H9 (cell line): Measurements from ENCODE around the gene GALNT10. TPM values are rescaled to one million over a fixed set of nuclear protein-coding genes. Genes with fewer than 3 reads are reported as not detected.

Experiments used
- DNase-seq: peaks from one replicate; pipeline ENCODE4 v3.0.0-alpha.2; 2017
- H2AFZ ChIP-seq: one replicate; pipeline ENCODE4 v1.6.1; 2013; ENCODE audit warnings: mild to moderate bottlenecking, low read length, control low read depth, moderate library complexity
- H2AK5ac ChIP-seq: 2 replicates; pipeline ENCODE4 v1.6.1; 2013; ENCODE audit warnings: low read length, control low read depth, mixed read lengths; ENCODE audit not compliant: insufficient read length
- H2BK120ac ChIP-seq: one replicate; pipeline ENCODE4 v1.6.1; 2013; ENCODE audit warnings: low read depth, mild to moderate bottlenecking, low read length, control low read depth, inconsistent platforms; ENCODE audit not compliant: poor library complexity, severe bottlenecking
- H2BK12ac ChIP-seq: 2 replicates; pipeline ENCODE4 v1.6.1; 2013; ENCODE audit warnings: low read length, control low read depth, mixed read lengths, low read depth; ENCODE audit not compliant: insufficient read length
- H2BK15ac ChIP-seq: 2 replicates; pipeline ENCODE4 v1.6.1; 2013; ENCODE audit warnings: low read depth, low read length, control low read depth
- H2BK20ac ChIP-seq: one replicate; pipeline ENCODE4 v1.6.1; 2013; ENCODE audit warnings: low read depth, mild to moderate bottlenecking, low read length, control low read depth, inconsistent platforms; ENCODE audit not compliant: poor library complexity, severe bottlenecking
- H2BK5ac ChIP-seq: 2 replicates; pipeline ENCODE4 v1.6.1; 2013; ENCODE audit warnings: low read length, control low read depth, mixed read lengths; ENCODE audit not compliant: insufficient read length
- H3K14ac ChIP-seq: 2 replicates; pipeline ENCODE4 v1.6.1; 2013; ENCODE audit warnings: low read length, control low read depth; ENCODE audit not compliant: insufficient read depth
- H3K18ac ChIP-seq: 2 replicates; pipeline ENCODE4 v1.6.1; 2013; ENCODE audit warnings: low read depth, mild to moderate bottlenecking, mixed read lengths, low read length, control low read depth; ENCODE audit not compliant: insufficient read length
- H3K23ac ChIP-seq: 2 replicates; pipeline ENCODE4 v1.6.1; 2013; ENCODE audit warnings: low read length, control low read depth, mixed read lengths, low read depth; ENCODE audit not compliant: insufficient read length
- H3K23me2 ChIP-seq: 2 replicates; pipeline ENCODE4 v1.6.1; 2013; ENCODE audit warnings: low read depth, mild to moderate bottlenecking, mixed read lengths, low read length, control low read depth; ENCODE audit not compliant: insufficient read length, poor library complexity, severe bottlenecking
- H3K27ac ChIP-seq: 2 replicates; pipeline ENCODE4 v1.5.1; 2013; ENCODE audit warnings: low read length, control low read depth, mixed read lengths, low read depth; ENCODE audit not compliant: insufficient read length
- H3K27me3 ChIP-seq: 2 replicates; pipeline ENCODE4 v1.6.1; 2013; ENCODE audit warnings: low read length, control low read depth, inconsistent platforms; ENCODE audit not compliant: insufficient read depth
- H3K4ac ChIP-seq: 2 replicates; pipeline ENCODE4 v1.6.1; 2013; ENCODE audit warnings: low read depth, mild to moderate bottlenecking, control low read depth, inconsistent platforms, low read length, moderate library complexity
- H3K4me1 ChIP-seq: 2 replicates; pipeline ENCODE4 v1.6.1; 2013; ENCODE audit warnings: low read length, control low read depth, inconsistent platforms; ENCODE audit not compliant: insufficient read depth
- H3K4me2 ChIP-seq: 2 replicates; pipeline ENCODE4 v1.6.1; 2013; ENCODE audit warnings: low read length, control low read depth, mixed read lengths; ENCODE audit not compliant: insufficient read length, insufficient read depth
- H3K56ac ChIP-seq: 2 replicates; pipeline ENCODE4 v1.6.1; 2013; ENCODE audit warnings: low read depth, mild to moderate bottlenecking, mixed read lengths, low read length, control low read depth; ENCODE audit not compliant: insufficient read length
- H3K79me1 ChIP-seq: 2 replicates; pipeline ENCODE4 v1.6.1; 2013; ENCODE audit warnings: low read depth, mild to moderate bottlenecking, moderate library complexity, low read length, control low read depth, inconsistent platforms; ENCODE audit not compliant: insufficient read depth, poor library complexity, severe bottlenecking
- H3K79me2 ChIP-seq: 2 replicates; pipeline ENCODE4 v1.6.1; 2013; ENCODE audit warnings: low read length, control low read depth, inconsistent platforms; ENCODE audit not compliant: insufficient read depth
- H3K9ac ChIP-seq: 2 replicates; pipeline ENCODE4 v1.6.1; 2013; ENCODE audit warnings: low read length, control low read depth, mixed read lengths; ENCODE audit not compliant: insufficient read length; ENCODE audit errors: extremely low read depth
- H3K9me3 ChIP-seq: one replicate; pipeline ENCODE4 v1.6.1; 2013; ENCODE audit warnings: low read depth, low read length, inconsistent platforms; ENCODE audit not compliant: control insufficient read depth
- H3T11ph ChIP-seq: one replicate; pipeline ENCODE4 v1.6.1; 2013; ENCODE audit warnings: mild to moderate bottlenecking, low read length, control low read depth, inconsistent platforms
- H4K20me1 ChIP-seq: one replicate; pipeline ENCODE4 v1.6.1; 2013; ENCODE audit not compliant: control insufficient read depth, insufficient read length, insufficient read depth
- H4K5ac ChIP-seq: 2 replicates; pipeline ENCODE4 v1.6.1; 2013; ENCODE audit warnings: low read depth, mild to moderate bottlenecking, mixed read lengths, low read length, control low read depth; ENCODE audit not compliant: insufficient read length
- H4K8ac ChIP-seq: replicated peaks from 2 replicates; pipeline ENCODE4 v1.6.1; 2013; ENCODE audit warnings: low read length, control low read depth, mixed read lengths, low read depth; ENCODE audit not compliant: insufficient read length
- H4K91ac ChIP-seq: 2 replicates; pipeline ENCODE4 v1.6.1; 2013; ENCODE audit warnings: low read depth, mild to moderate bottlenecking, moderate library complexity, mixed read lengths, low read length, control low read depth; ENCODE audit not compliant: insufficient read length
- H3K27ac Mint-ChIP-seq, 3 experiments: 2 replicates in 2 of 3; 3 replicates in 1 of 3; pipeline ENCODE4 v1.8.0; 2020 to 2021; ENCODE audit warnings: mixed read lengths in 3 of 3, mild to moderate bottlenecking in 1 of 3, moderate library complexity in 1 of 3
- H3K27me3 Mint-ChIP-seq: 2 replicates; pipeline ENCODE4 v1.8.0; 2021; ENCODE audit warnings: low read depth, mild to moderate bottlenecking, moderate library complexity, mixed read lengths
- H3K36me3 Mint-ChIP-seq, 3 experiments: 2 replicates in 2 of 3; 3 replicates in 1 of 3; pipeline ENCODE4 v1.8.0; 2020 to 2021; ENCODE audit warnings: low read depth in 3 of 3, mixed read lengths in 3 of 3; ENCODE audit not compliant: insufficient read depth in 1 of 3
- H3K4me1 Mint-ChIP-seq, 2 experiments: 2 replicates each; pipeline ENCODE4 v1.8.0; 2020; ENCODE audit warnings: mixed read lengths in 2 of 2
- H3K4me3 Mint-ChIP-seq, 2 experiments: 2 replicates in 1 of 2; 3 replicates in 1 of 2; pipeline ENCODE4 v1.8.0; 2020 to 2021; ENCODE audit warnings: mild to moderate bottlenecking in 2 of 2, mixed read lengths in 2 of 2, moderate library complexity in 1 of 2
- H3K9me3 Mint-ChIP-seq, 2 experiments: 2 replicates in 1 of 2; 3 replicates in 1 of 2; pipeline ENCODE4 v1.8.0; 2020; ENCODE audit warnings: mild to moderate bottlenecking in 2 of 2, mixed read lengths in 2 of 2, moderate library complexity in 1 of 2
- CTCF ChIP-seq: fragments of 200-600 bp; sonication (generic); conservative IDR thresholded peaks from 3 replicates; pipeline ENCODE4 v1.8.0; 2021; ENCODE audit warnings: antibody characterized with exemption, mild to moderate bottlenecking
- WGBS: extraction: QIAGEN DNeasy Blood & Tissue Kit; methylation state at CpG from one replicate; pipeline ENCODE4 v1.1.7; 2013; ENCODE audit warnings: missing lambda C conversion rate, low lambda C conversion rate, mixed read lengths; ENCODE audit not compliant: insufficient read length; ENCODE audit errors: extremely low coverage; 5-methylcytosine and 5-hydroxymethylcytosine counted together
- total RNA-seq: library from RNA; stranded (reverse); gene quantifications from 2 replicates; pipeline ENCODE4 v1.2.1, GENCODE V29; 2021

GALNT10 gene
- total RNA-seq, 1 experiment from 2014 or later = 15.4 TPM

- H2AK5ac ChIP-seq = no peak overlapping the region
- no peak overlapping the region for H3K23ac ChIP-seq
- H2BK20ac ChIP-seq = no peak overlapping the region
- no peaks in the 10 kb centered on the region for H3K79me2 ChIP-seq
- Mint-ChIP-seq H3K9me3 (no peaks in the 10 kb centered on the region), H3K4me1 (peaks cover 4 to 11% of the 10 kb centered on the region in 2 experiments; a peak in 2 of 4 replicates), H3K36me3 (no peaks in the 10 kb centered on the region), H3K27ac (no peak overlapping the region), H3K4me3 (no peak overlapping the region), H3K27me3 (0 out of 2 replicates have a peak, but pooled peaks cover 1% of the 10 kb centered on the region)
- no peaks in the 10 kb centered on the region for H4K20me1 ChIP-seq
- no peak overlapping the region for H3T11ph ChIP-seq
- H2AFZ ChIP-seq = no peak overlapping the region
- no peak overlapping the region for H2BK120ac ChIP-seq
- TF ChIP-seq CTCF = no peak
- no peaks in the 10 kb centered on the region for H3K9me3 ChIP-seq
- no CpG with 5 or more reads among the region's 2 CpGs for WGBS
- no peaks in the 10 kb centered on the region for H3K27me3 ChIP-seq
- no peaks in the 10 kb centered on the region for H3K23me2 ChIP-seq
- no peaks in the 10 kb centered on the region for H3K4me1 ChIP-seq
- no peak overlapping the region for H4K91ac ChIP-seq
- no peak overlapping the region for H3K18ac ChIP-seq
- H3K27ac ChIP-seq = no peak overlapping the region
- no peak overlapping the region for H2BK15ac ChIP-seq
- H4K5ac ChIP-seq = no peak overlapping the region
- H3K56ac ChIP-seq = no peak overlapping the region
- no peak overlapping the region for H3K14ac ChIP-seq
- H3K4me2 ChIP-seq = no peak overlapping the region
- H2BK5ac ChIP-seq = no peak overlapping the region
- no peak overlapping the region for H3K9ac ChIP-seq
- no peak overlapping the region for H4K8ac ChIP-seq
- no peak for DNase-seq
- no peaks in the 10 kb centered on the region for H3K79me1 ChIP-seq
- H3K4ac ChIP-seq = no peak overlapping the region
- H2BK12ac ChIP-seq = no peak overlapping the region
Measured at GRCh38 chr5:154273963-154274827, 83.7 kb downstream of the GALNT10 start.
